Neural cell (in vitro differentiated cells): Measurements from ENCODE around the gene S100A8.
"Not testable (repeated sequence)": the region's sequence is repeated elsewhere in the genome, so short reads cannot be mapped to it uniquely, and the experiment has no call there.

Experiments used
- POLR2AphosphoS5 ChIP-seq: IDR thresholded peaks from 2 replicates; pipeline ENCODE4 v1.6.1; 2012
- RAD21 ChIP-seq: fragments of 450-650 bp; conservative IDR thresholded peaks from 2 replicates; pipeline ENCODE4 v1.6.1; 2014; ENCODE audit warnings: antibody characterized with exemption, mild to moderate bottlenecking, moderate library complexity
- TF ChIP-seq, protein P1 (sequence below): fragments of 450-650 bp; IDR thresholded peaks from 2 replicates; pipeline ENCODE4 v1.5.1; 2014; ENCODE audit warnings: antibody characterized with exemption, mild to moderate bottlenecking, moderate library complexity; ENCODE audit not compliant: poor library complexity, severe bottlenecking

GRCh38 chr1:153347049-153347448, 43.8 kb downstream of the S100A8 start:
- TF ChIP-seq, protein P1, sequence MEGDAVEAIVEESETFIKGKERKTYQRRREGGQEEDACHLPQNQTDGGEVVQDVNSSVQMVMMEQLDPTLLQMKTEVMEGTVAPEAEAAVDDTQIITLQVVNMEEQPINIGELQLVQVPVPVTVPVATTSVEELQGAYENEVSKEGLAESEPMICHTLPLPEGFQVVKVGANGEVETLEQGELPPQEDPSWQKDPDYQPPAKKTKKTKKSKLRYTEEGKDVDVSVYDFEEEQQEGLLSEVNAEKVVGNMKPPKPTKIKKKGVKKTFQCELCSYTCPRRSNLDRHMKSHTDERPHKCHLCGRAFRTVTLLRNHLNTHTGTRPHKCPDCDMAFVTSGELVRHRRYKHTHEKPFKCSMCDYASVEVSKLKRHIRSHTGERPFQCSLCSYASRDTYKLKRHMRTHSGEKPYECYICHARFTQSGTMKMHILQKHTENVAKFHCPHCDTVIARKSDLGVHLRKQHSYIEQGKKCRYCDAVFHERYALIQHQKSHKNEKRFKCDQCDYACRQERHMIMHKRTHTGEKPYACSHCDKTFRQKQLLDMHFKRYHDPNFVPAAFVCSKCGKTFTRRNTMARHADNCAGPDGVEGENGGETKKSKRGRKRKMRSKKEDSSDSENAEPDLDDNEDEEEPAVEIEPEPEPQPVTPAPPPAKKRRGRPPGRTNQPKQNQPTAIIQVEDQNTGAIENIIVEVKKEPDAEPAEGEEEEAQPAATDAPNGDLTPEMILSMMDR: not testable (repeated sequence)
- TF ChIP-seq RAD21, POLR2AphosphoS5: not testable (repeated sequence)
